K562 (cell line): Measurements from ENCODE around the gene SNX25. TPM values are rescaled to one million over a fixed set of nuclear protein-coding genes. Genes with fewer than 3 reads are reported as not detected.

Source experiments
- ATAC-seq: fragments of 200-7000 bp; cut with Tn5 transposase; 3 replicates; pipeline ENCODE4 v1.9.1; 2020; ENCODE audit warnings: moderate library complexity
- BruUV-seq: library from RNA; stranded (reverse); fragments of 400-500 nt; replicated peaks from 2 replicates; lab custom pipeline; 2021; lab: Mats Ljungman, UMichigan
- CTCF ChIA-PET: fragments of 300-600 bp; formaldehyde crosslinking; extraction: SDS; loops from one replicate; lab custom pipeline; 2021; ENCODE audit warnings: low intra/inter-chr PET ratio; lab: Yijun Ruan, JAX
- POLR2A ChIA-PET: fragments of 300-600, 350-650 bp; sonication (Branson Sonifier 250); formaldehyde crosslinking; extraction: SDS; loops from one replicate; lab custom pipeline; 2021; ENCODE audit warnings: antibody characterized with exemption, inconsistent platforms; lab: Yijun Ruan, JAX
- DNase-seq, 4 experiments: peaks; one replicate each; pipeline versions ENCODE4 v3.0.0 to v3.0.0-alpha.2; 2011 to 2018; ENCODE audit warnings: low spot score in 3 of 4, mixed read lengths in 3 of 4; ENCODE audit errors: extremely low read depth in 1 of 4
- FAIRE-seq: peaks from 2 replicates; lab custom pipeline; 2011; peaks lifted over from hg19 to GRCh38; lab: Jason Lieb, UNC
- H2AFZ ChIP-seq: 2 replicates; pipeline ENCODE4 v1.6.0; 2011; ENCODE audit warnings: low read depth, low read length, control low read depth, inconsistent platforms
- H3K27ac ChIP-seq: fragments of 200-600 bp; 3 replicates; pipeline ENCODE4 v1.8.0; 2011; ENCODE audit warnings: low read depth, mild to moderate bottlenecking, control low read depth, inconsistent platforms, low read length, moderate library complexity, mixed read lengths; ENCODE audit errors: extremely low read depth
- H3K27me3 ChIP-seq, 2 experiments: fragments of 300-600 bp in 1 of 2; 2 replicates in 1 of 2; 3 replicates in 1 of 2; pipeline versions ENCODE4 v1.6.0 to v1.8.0; 2011; ENCODE audit warnings: inconsistent platforms in 2 of 2, low read length in 2 of 2, mild to moderate bottlenecking in 1 of 2, mixed read lengths in 1 of 2, moderate library complexity in 1 of 2; ENCODE audit not compliant: control insufficient read depth in 2 of 2, insufficient read depth in 2 of 2
- H3K36me3 ChIP-seq: fragments of 300-600 bp; 3 replicates; pipeline ENCODE4 v1.8.0; 2011; ENCODE audit warnings: mild to moderate bottlenecking, low read length, inconsistent platforms; ENCODE audit not compliant: control insufficient read depth, insufficient read depth
- H3K4me1 ChIP-seq, 2 experiments: fragments of 200-600 bp in 1 of 2; replicated peaks in 1 of 2; 2 replicates in 1 of 2; 3 replicates in 1 of 2; pipeline versions ENCODE4 v1.5.1 to v1.8.0; 2011; ENCODE audit warnings: inconsistent platforms in 2 of 2, low read length in 2 of 2, mild to moderate bottlenecking in 1 of 2, mixed read lengths in 1 of 2, moderate library complexity in 1 of 2; ENCODE audit not compliant: control insufficient read depth in 2 of 2, insufficient read depth in 2 of 2
- H3K4me2 ChIP-seq: 2 replicates; pipeline ENCODE4 v1.6.1; 2011; ENCODE audit warnings: low read length, control low read depth, inconsistent platforms, mixed read lengths; ENCODE audit not compliant: insufficient read depth
- H3K4me3 ChIP-seq: fragments of 200-600 bp; sonication (generic), shearing (Covaris generic); 2 replicates; pipeline ENCODE4 v1.5.1; 2016; ENCODE audit warnings: control low read depth, inconsistent platforms
- H3K79me2 ChIP-seq: fragments of 200-600 bp; 3 replicates; pipeline ENCODE4 v1.8.0; 2011; ENCODE audit warnings: low read length, inconsistent platforms; ENCODE audit not compliant: control insufficient read depth, insufficient read depth
- H3K9ac ChIP-seq, 2 experiments: 2 replicates each; pipeline versions ENCODE4 v1.6.0 to v1.6.1; 2011; ENCODE audit warnings: low read depth in 2 of 2, low read length in 2 of 2, control low read depth in 1 of 2, inconsistent platforms in 1 of 2, mild to moderate bottlenecking in 1 of 2, mixed read lengths in 1 of 2; ENCODE audit not compliant: insufficient read depth in 1 of 2
- H3K9me1 ChIP-seq: one replicate; pipeline ENCODE4 v1.6.0; 2011; ENCODE audit warnings: inconsistent platforms, mild to moderate bottlenecking, low read length, moderate library complexity; ENCODE audit not compliant: control insufficient read depth, insufficient read depth
- H3K9me3 ChIP-seq: replicated peaks from 2 replicates; pipeline ENCODE4 v1.5.1; 2011; ENCODE audit warnings: low read depth, low read length, inconsistent platforms; ENCODE audit not compliant: control insufficient read depth, insufficient read depth
- H4K20me1 ChIP-seq: replicated peaks from 2 replicates; pipeline ENCODE4 v1.6.1; 2011; ENCODE audit warnings: low read length, inconsistent platforms, mixed read lengths; ENCODE audit not compliant: control insufficient read depth, insufficient read depth
- ARID1B ChIP-seq: fragments of 450-650 bp; IDR thresholded peaks from 2 replicates; pipeline ENCODE4 v1.6.1; 2016; ENCODE audit warnings: antibody characterized with exemption, mild to moderate bottlenecking, inconsistent platforms
- CEBPG ChIP-seq, 3 experiments: fragments of 200-800 bp in 1 of 3; sonication (Bioruptor generic) in 1 of 3; sonication (generic) in 1 of 3; formaldehyde crosslinking in 1 of 3; IDR thresholded peaks in 2 of 3; conservative IDR thresholded peaks in 1 of 3; 2 replicates each; pipeline versions ENCODE4 v1.6.1 to v1.8.0; 2016 to 2022; ENCODE audit warnings: missing compliant biosample characterization in 2 of 3, missing genetic modification characterization in 2 of 3, mild to moderate bottlenecking in 1 of 3, missing genetic modification reagents in 1 of 3
- CREM ChIP-seq: IDR thresholded peaks from 2 replicates; pipeline ENCODE4 v1.6.1; 2014; ENCODE audit warnings: antibody characterized with exemption, low read depth
- GATA2 ChIP-seq: sonication (generic); formaldehyde crosslinking; IDR thresholded peaks from 2 replicates; pipeline ENCODE4 v1.4.0; 2020; ENCODE audit warnings: mild to moderate bottlenecking, missing genetic modification reagents
- HEY1 ChIP-seq: fragments of 250-450 bp; sonication (Bioruptor Pico); IDR thresholded peaks from 2 replicates; pipeline ENCODE4 v1.5.0; 2020; ENCODE audit warnings: mild to moderate bottlenecking, moderate library complexity, borderline replicate concordance
- MCM2 ChIP-seq: fragments of 450-650 bp; IDR thresholded peaks from 2 replicates; pipeline ENCODE4 v1.6.1; 2017; ENCODE audit warnings: low read depth, mild to moderate bottlenecking
- MCM7 ChIP-seq, 2 experiments: fragments of 450-650 bp; IDR thresholded peaks; 2 replicates each; pipeline ENCODE4 v1.6.1; 2016 to 2018
- MEIS2 ChIP-seq: fragments of 450-650 bp; IDR thresholded peaks from 2 replicates; pipeline ENCODE4 v1.6.1; 2014; ENCODE audit warnings: mild to moderate bottlenecking; ENCODE audit not compliant: partially characterized antibody
- NFXL1 ChIP-seq: fragments of 450-650 bp; formaldehyde crosslinking; IDR thresholded peaks from 2 replicates; pipeline ENCODE4 v1.4.0; 2021; ENCODE audit warnings: mild to moderate bottlenecking
- TAF7 ChIP-seq: fragments of 450-650 bp; IDR thresholded peaks from 2 replicates; pipeline ENCODE4 v1.6.1; 2016; ENCODE audit warnings: missing genetic modification characterization, missing compliant biosample characterization
- ZBTB8A ChIP-seq: fragments of 450-650 bp; IDR thresholded peaks from 2 replicates; pipeline ENCODE4 v1.6.1; 2018; ENCODE audit warnings: mild to moderate bottlenecking, moderate library complexity; ENCODE audit not compliant: partially characterized antibody
- ZC3H8 ChIP-seq: fragments of 450-650 bp; IDR thresholded peaks from 2 replicates; pipeline ENCODE4 v1.6.1; 2017
- ZKSCAN8 ChIP-seq: fragments of 200-800 bp; sonication (Bioruptor generic); IDR thresholded peaks from 2 replicates; pipeline ENCODE4 v1.6.1; 2016; ENCODE audit warnings: missing genetic modification characterization, missing compliant biosample characterization
- ZNF175 ChIP-seq: fragments of 200-800 bp; sonication (Bioruptor generic); IDR thresholded peaks from 2 replicates; pipeline ENCODE4 v1.6.1; 2016; ENCODE audit warnings: low read depth, mild to moderate bottlenecking, missing genetic modification characterization, missing compliant biosample characterization
- ZNF24 ChIP-seq: fragments of 450-650 bp; IDR thresholded peaks from 2 replicates; pipeline ENCODE4 v1.6.1; 2016
- ZNF3 ChIP-seq: fragments of 250-450 bp; sonication (Bioruptor Pico); IDR thresholded peaks from 2 replicates; pipeline ENCODE4 v1.5.0; 2021; ENCODE audit warnings: mild to moderate bottlenecking, moderate library complexity
- WGBS: fragments of 100-300 bp; shearing (Covaris generic); methylation state at CpG from one replicate; pipeline ENCODE4 v1.1.6; 2016; ENCODE audit warnings: low coverage, mixed read lengths; ENCODE audit not compliant: insufficient coverage; ENCODE audit errors: missing lambda C conversion rate; 5-methylcytosine and 5-hydroxymethylcytosine counted together
- in situ Hi-C: fragments of 300-500 bp; cut with MboI; formaldehyde crosslinking; loops from 4 replicates; pipeline ENCODE4 v1.15.0; 2018; ENCODE audit warnings: inconsistent platforms, mixed read lengths
- intact Hi-C: fragments of 100-400 bp; cut with micrococcal nuclease; formaldehyde crosslinking; loops from 2 replicates; pipeline ENCODE4 v1.14.2; 2022
- polyA plus RNA-seq, 8 experiments: library from polyadenylated mRNA; depleted of rRNA in 4 of 8; stranded (reverse) in 5 of 8; unstranded in 3 of 8; fragments of >200 nt; fragmentation: Nextera tagmentation in 2 of 8; fragmentation: Illumina TruSeq in 1 of 8; extraction: Ambion mirVana in 2 of 8; extraction: Trizol in 1 of 8; gene quantifications; 2 replicates each; pipeline versions ENCODE4 v1.2.1 to v1.2.3, GENCODE V29; 2011 to 2014; ENCODE audit warnings: inconsistent platforms in 1 of 8, missing spikeins in 1 of 8
- total RNA-seq, 7 experiments: library from RNA; depleted of rRNA in 6 of 7; stranded (reverse); fragments of >200 nt in 6 of 7; fragmentation: Illumina TruSeq in 2 of 7; extraction: Trizol in 2 of 7; gene quantifications; 2 replicates each; pipeline versions ENCODE4 v1.2.1 to v1.2.3, GENCODE V29; 2011 to 2021; ENCODE audit warnings: low replicate concordance in 1 of 7

Gene SNX25
- total and polyA plus RNA-seq, 9 of the 15 experiments (the other 6 are each of a cell fraction or from before 2014, with no cell fraction given), result 2.5 to 23.4 (median 13.3) TPM

GRCh38 chr4:185189606-185190305 is 19.6 kb upstream of the SNX25 start:
- FAIRE-seq (no peak), DNase-seq (no peak)
- H3K27ac ChIP-seq, result no peak overlapping the region
- no TSS peak for BruUV-seq
- POLR2A ChIA-PET, result no interaction called here
- H4K20me1 ChIP-seq, result no peaks in the 10 kb centered on the region; the same call in 1 of the 2 replicates
- no peak overlapping the region for H3K4me3 ChIP-seq
- H3K4me1 ChIP-seq, result peaks cover 3 to 14% of the 10 kb centered on the region in 2 experiments; a peak in 4 of 5 replicates
- TF ChIP-seq ZBTB8A, result no peak
- TF ChIP-seq MCM7 (IDR thresholded peaks at IDR 0.05), result no peak
- no peak for TF ChIP-seq ZC3H8
- TF ChIP-seq, all 486 proteins: peak for 0
- intact Hi-C loops (no loop called here), in situ Hi-C loops (no loop called here)
- H3K9me3 ChIP-seq, result no peaks in the 10 kb centered on the region
- H3K36me3 ChIP-seq, result peaks cover 38% of the 10 kb centered on the region
- H3K27me3 ChIP-seq, result no peaks in the 10 kb centered on the region
- peak; percentile 52 for ATAC-seq
- H3K9me1 ChIP-seq, result no peaks in the 10 kb centered on the region
- H3K79me2 ChIP-seq, result peaks cover 76% of the 10 kb centered on the region
- no peak overlapping the region for H3K9ac ChIP-seq
- CTCF ChIA-PET, result no interaction called here
- 30% methylated on average over 4 of the region's 4 CpGs for WGBS
- H3K4me2 ChIP-seq, result 0 out of 2 replicates have a peak overlapping the region, but pooled peaks have one; percentile 6
- H2AFZ ChIP-seq, result no peak overlapping the region

- 31% methylated on average over 6 of the region's 6 CpGs for WGBS
- Histone ChIP-seq H3K4me2 (0 out of 2 replicates have a peak overlapping the region, but pooled peaks have one; percentile 6), H3K36me3 (peaks cover 41% of the 10 kb centered on the region), H2AFZ (no peak overlapping the region), H3K27me3 (no peaks in the 10 kb centered on the region), H4K20me1 (no peaks in the 10 kb centered on the region; the same call in 1 of the 2 replicates), H3K27ac (no peak overlapping the region), H3K79me2 (peaks cover 76% of the 10 kb centered on the region), H3K9ac (no peak overlapping the region), H3K4me1 (peaks cover 3 to 14% of the 10 kb centered on the region in 2 experiments; a peak in 4 of 5 replicates), H3K4me3 (no peak overlapping the region), H3K9me3 (no peaks in the 10 kb centered on the region), H3K9me1 (no peaks in the 10 kb centered on the region)
- DNase-seq (peak in 1 of 4 experiments; percentile 35), FAIRE-seq (peak; percentile 78), ATAC-seq (peak; percentile 84)
- CTCF ChIA-PET, result no interaction called here
- in situ Hi-C loops (no loop called here), intact Hi-C loops (no loop called here)
- POLR2A ChIA-PET, result no interaction called here
- BruUV-seq, result TSS peak; percentile 45
- no peak for TF ChIP-seq TAF7 (tag)
- no peak for TF ChIP-seq ZNF175 (CRISPR knock-in tag)
- no peak for TF ChIP-seq HEY1 (CRISPR knock-in tag)
- peak; percentile 31 for TF ChIP-seq MEIS2
- no peak for TF ChIP-seq ZNF3 (CRISPR knock-in tag)
- no peak for TF ChIP-seq MCM2
- 0 out of 2 replicates have a peak, but pooled peaks have one; percentile 4 for TF ChIP-seq CEBPG (CRISPR knock-in tag; IDR thresholded peaks at IDR 0.05)
- no peak for TF ChIP-seq CEBPG (tag; conservative IDR thresholded peaks at IDR 0.05 in 1 of 2, IDR thresholded peaks at IDR 0.05 in 1 of 2)
- TF ChIP-seq CREM, result peak; percentile 45; the same call in 1 of the 2 replicates
- TF ChIP-seq NFXL1, result no peak
- no peak for TF ChIP-seq ZNF24
- TF ChIP-seq ARID1B, result peak; percentile 56
- no peak for TF ChIP-seq ZKSCAN8 (CRISPR knock-in tag)
- peak; percentile 51 for TF ChIP-seq GATA2 (CRISPR knock-in tag)
These were observed 19.0 kb upstream of the SNX25 start for GRCh38 chr4:185190306-185190856.
